HG02973 (cell line): Measurements from ENCODE around the gene STRIT1.

Experiments
- ATAC-seq: cut with Tn5 transposase; IDR thresholded peaks from one replicate; pipeline ENCODE4 v1.9.1; 2021; ENCODE audit warnings: moderate library complexity; ENCODE audit not compliant: unreplicated experiment

STRIT1 gene

GRCh38 chr3:155293516-155293915, at the start of gene STRIT1:
TSS of gene STRIT1 (minus strand) at chr3:155293683.
- ATAC-seq, result no peak

- ATAC-seq, result no peak
These were observed 48.9 kb upstream of the STRIT1 start for GRCh38 chr3:155342344-155342743.

- ATAC-seq, result no peak
These were observed 45.6 kb upstream of the STRIT1 start for GRCh38 chr3:155339052-155339451.

GRCh38 chr3:155335724-155336354, 42.4 kb upstream of the STRIT1 start:
- no peak for ATAC-seq

- ATAC-seq, result peak; percentile 96
These were observed 41.6 kb upstream of the STRIT1 start for GRCh38 chr3:155334914-155335723.

- no peak for ATAC-seq
These were observed 40.9 kb upstream of the STRIT1 start for GRCh38 chr3:155334215-155334913.

- no peak for ATAC-seq
These were observed 39.2 kb upstream of the STRIT1 start for GRCh38 chr3:155332716-155333115.

GRCh38 chr3:155331078-155331477, 37.6 kb upstream of the STRIT1 start:
- no peak for ATAC-seq

GRCh38 chr3:155330370-155330769, 36.9 kb upstream of the STRIT1 start:
- ATAC-seq, result no peak

GRCh38 chr3:155329513-155330048, 36.1 kb upstream of the STRIT1 start:
- ATAC-seq, result no peak

GRCh38 chr3:155327871-155328270, 34.4 kb upstream of the STRIT1 start:
- ATAC-seq, result no peak

- no peak for ATAC-seq
These were observed 33.9 kb upstream of the STRIT1 start for GRCh38 chr3:155327430-155327829.

- no peak for ATAC-seq
These were observed 33.4 kb upstream of the STRIT1 start for GRCh38 chr3:155326901-155327300.

- ATAC-seq, result no peak
These were observed 32.8 kb upstream of the STRIT1 start for GRCh38 chr3:155326244-155326643.

- no peak for ATAC-seq
These were observed 31.9 kb upstream of the STRIT1 start for GRCh38 chr3:155325263-155325835.

GRCh38 chr3:155323063-155323666, 29.7 kb upstream of the STRIT1 start:
- peak; percentile 91 for ATAC-seq

- ATAC-seq, result no peak
These were observed 27.9 kb upstream of the STRIT1 start for GRCh38 chr3:155321418-155321817.

- ATAC-seq, result no peak
These were observed 27.5 kb upstream of the STRIT1 start for GRCh38 chr3:155320934-155321333.

GRCh38 chr3:155318740-155319139, 25.3 kb upstream of the STRIT1 start:
- no peak for ATAC-seq

GRCh38 chr3:155317211-155317610, 23.7 kb upstream of the STRIT1 start:
- no peak for ATAC-seq

GRCh38 chr3:155316426-155316825, 22.9 kb upstream of the STRIT1 start:
- no peak for ATAC-seq
